GM18861 (cell line): Measurements from ENCODE around the gene JAK3.
"Not testable (repeated sequence)": the region's sequence is repeated elsewhere in the genome, so short reads cannot be mapped to it uniquely, and the experiment has no call there.

Experiments
- ATAC-seq: cut with Tn5 transposase; IDR thresholded peaks from one replicate; pipeline ENCODE4 v1.9.1; 2021; ENCODE audit not compliant: unreplicated experiment

The JAK3 gene

DNA sequence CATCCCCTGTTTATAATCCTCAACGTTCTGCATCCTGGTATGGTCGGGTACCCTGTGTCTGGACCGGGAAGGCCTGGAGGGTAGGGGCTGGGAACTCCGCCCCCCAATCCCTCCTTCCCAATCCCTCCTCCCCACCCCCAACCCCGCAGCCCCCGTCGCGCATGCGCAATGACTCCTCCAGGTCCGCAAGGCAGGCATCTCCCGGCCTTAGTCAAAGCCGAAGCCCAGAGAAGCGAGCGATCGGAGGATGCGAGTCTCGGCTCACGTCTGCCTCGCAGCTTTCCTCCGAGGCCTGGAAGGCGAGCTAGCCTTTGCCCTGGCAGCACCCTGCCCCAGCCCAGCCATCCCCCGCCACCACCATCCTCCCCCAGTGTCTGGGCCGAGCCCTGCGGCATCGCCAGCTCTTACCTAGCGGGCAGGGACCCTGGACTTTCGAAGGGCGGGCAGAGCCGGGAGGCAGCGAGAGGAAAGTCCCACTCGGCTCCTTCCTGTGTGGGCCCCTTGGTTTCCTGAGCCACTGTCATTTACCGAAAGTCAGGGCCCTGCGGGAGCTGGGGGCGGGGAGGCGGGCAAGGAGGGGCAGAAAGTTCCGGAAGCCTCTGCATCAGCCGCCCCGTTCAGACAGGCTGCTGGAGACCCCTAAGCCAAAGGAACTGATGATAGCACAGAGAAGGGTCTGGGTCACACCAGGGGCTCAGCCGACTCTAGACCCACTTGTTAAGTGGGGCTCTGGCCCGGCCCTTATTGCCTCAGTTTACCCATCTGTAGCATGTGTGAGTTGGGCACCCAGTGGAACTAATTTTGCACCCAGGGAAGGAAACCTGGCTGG lies at the start of gene JAK3:
Gene JAK3, minus strand, starts transcription at position 445 of the 829 bp plus-strand sequence. CDS start 3,565 bp downstream, outside the sequence.
- peak; percentile 45 for ATAC-seq

DNA sequence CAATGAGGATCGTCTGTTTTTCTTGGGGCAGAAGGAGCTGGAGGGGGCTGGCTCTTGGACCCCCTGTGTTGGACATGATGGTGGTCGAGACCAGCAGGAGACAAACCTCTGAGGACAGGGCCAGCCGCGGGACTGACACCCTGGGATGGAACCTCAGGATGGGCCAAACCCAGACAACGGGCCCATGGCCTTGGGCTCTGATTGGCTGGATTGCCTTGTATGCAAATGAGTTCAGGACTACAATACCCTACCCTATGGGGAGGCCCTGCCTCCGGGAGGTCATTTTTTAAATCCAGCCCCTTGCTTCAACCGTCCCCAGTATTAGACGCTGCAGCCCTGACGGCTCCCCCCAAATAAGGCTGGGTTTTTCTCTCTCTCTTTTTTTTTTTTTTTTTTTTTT lies 46.0 kb upstream of the JAK3 start:
- no peak for ATAC-seq

DNA sequence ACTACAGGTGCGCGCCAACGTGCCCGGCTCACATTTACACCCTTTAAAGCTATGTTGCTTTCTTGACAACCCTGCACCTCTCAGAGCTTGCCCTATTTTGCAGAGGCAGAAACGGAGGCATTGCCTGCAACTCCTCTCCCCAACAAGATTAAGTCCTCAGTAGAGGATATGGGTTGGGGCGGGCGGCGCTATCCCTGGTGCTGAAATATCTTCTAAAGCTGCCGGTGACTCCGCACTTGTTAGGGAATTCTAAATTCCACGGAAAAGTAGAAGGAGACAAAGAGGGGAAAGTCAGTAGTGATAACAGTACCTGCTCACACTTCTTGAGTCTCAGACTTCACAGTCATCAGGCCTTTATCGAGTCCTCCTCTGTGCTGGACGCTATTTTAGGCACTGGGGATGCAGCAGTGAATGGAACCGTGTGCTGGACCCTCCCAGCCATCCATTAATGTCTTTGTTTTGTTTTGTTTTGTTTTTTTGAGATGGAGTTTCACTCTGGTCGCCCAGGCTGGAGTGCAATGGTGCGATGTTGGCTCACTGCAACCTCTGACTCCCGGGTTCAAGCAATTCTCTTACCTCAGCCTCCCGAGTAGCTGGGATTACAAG lies 41.9 kb upstream of the JAK3 start:
- no peak for ATAC-seq

DNA sequence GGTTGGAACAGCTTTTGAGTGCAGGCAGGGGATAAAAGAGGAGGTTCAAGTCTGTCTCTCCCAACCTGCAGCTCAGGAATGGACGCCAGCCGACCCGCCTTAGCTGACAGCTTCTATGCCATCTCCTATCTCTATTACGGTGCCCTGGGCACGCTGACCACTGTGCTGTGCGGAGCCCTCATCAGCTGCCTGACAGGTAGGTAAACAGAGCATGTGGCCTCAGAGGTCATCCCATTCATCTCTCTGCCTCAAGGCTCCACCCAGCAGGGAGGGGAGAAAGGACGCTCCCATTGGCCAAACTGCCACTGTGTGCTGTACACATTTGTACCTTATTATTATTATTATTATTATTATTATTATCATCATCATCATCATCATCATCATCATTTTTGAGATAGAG lies 40.5 kb upstream of the JAK3 start:
- ATAC-seq, result no peak

- ATAC-seq, result not testable (repeated sequence)
These were observed 39.4 kb upstream of the JAK3 start for GRCh38 chr19:17887221-17887620.

- no peak for ATAC-seq
These were observed 38.7 kb upstream of the JAK3 start for GRCh38 chr19:17886515-17886914.

DNA sequence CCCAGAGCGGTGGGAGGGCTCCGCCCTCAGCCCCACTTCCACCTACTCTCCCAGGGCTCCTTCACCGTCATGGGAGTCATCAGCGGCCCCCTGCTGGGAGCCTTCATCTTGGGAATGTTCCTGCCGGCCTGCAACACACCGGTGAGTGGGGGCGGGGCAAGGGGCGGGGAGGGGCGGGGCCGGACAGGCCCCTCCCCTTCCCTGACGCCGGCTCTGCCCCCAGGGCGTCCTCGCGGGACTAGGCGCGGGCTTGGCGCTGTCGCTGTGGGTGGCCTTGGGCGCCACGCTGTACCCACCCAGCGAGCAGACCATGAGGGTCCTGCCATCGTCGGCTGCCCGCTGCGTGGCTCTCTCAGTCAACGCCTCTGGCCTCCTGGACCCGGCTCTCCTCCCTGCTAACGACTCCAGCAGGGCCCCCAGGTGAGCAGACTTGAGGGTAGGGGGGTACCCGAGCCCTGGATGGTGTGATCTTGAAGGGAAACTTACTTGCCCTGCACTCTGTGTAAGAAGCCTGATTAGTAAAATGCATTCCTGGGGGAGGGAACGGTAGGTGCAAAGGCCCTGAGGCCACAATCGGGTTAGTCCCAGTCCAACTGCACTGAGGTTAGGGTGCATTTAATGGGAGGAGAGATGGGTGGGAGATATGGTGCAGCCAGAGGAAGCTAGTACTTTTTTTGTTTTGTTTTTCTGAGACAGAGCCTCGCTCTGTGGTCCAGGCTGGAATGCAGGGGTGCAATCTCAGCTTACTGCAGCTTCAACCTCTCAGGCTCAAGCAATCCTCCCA lies 36.0 kb upstream of the JAK3 start:
- no peak for ATAC-seq

DNA sequence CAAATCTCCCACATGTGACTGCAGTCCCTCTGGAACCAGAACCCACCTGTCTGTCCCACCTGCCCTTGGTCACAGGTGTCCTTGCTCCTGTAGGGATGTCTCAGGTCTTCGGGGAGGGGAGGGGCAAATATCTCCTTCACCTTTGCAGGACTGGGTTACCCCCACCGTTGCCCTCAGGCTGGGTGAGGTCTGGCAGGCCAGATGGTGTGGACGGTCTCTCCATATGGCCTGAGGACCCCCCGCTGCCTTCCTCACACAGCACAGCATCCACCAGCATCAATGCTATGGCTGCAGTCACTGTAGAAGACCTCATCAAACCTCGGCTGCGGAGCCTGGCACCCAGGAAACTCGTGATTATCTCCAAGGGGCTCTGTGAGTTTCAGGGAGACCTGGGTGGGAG lies 33.9 kb upstream of the JAK3 start:
- ATAC-seq, result no peak

GRCh38 chr19:17879466-17879865 lies 31.7 kb upstream of the JAK3 start:
- ATAC-seq, result no peak

- ATAC-seq, result no peak
These were observed 29.9 kb upstream of the JAK3 start for GRCh38 chr19:17877696-17878095.

- no peak for ATAC-seq
These were observed 27.0 kb upstream of the JAK3 start for GRCh38 chr19:17874758-17875135.

DNA sequence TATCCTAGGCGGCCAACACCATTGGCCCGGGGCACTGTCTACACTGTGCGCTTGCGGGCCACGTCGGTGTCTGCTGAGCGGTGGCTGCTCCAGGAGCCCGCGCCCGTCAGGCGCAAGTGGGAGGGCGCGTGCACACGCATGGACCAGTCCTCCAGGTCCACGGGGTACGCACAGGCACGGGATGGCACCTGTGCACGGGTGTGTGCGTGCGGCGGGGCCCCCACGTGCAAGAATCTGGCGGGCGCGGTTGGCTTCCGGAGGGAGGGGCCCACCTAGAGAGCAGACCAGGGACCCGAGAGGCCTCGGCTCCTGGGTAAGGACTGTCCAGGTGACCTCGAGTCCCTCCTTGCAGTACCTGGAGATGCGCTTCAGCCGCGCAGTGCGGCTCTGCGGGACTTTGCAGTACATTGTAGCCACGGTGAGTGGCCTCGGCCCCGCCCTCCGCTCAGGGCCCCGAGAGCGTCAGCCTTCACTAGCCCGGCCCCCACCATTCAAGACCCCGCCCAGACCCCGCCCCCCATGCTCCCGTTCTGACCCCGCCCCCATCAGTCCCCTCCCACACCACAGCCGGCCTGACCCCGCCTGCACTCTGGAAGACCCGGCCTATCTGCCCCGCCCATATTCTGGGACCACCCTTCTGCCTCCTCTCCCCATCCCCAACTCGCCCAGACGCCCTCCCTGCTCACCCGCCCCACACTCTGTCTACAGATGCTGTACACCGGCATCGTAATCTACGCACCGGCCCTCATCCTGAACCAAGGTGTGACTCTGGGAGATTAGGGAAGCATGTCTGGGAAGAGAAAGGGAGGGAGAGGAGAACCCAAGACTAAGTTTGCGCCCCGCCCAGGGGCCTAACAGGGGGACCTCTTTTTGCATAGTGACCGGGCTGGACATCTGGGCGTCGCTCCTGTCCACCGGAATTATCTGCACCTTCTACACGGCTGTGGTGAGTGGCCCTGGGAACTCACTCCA lies 26.3 kb upstream of the JAK3 start:
- no peak for ATAC-seq

- ATAC-seq, result no peak
These were observed 24.6 kb upstream of the JAK3 start for GRCh38 chr19:17872251-17873001.

DNA sequence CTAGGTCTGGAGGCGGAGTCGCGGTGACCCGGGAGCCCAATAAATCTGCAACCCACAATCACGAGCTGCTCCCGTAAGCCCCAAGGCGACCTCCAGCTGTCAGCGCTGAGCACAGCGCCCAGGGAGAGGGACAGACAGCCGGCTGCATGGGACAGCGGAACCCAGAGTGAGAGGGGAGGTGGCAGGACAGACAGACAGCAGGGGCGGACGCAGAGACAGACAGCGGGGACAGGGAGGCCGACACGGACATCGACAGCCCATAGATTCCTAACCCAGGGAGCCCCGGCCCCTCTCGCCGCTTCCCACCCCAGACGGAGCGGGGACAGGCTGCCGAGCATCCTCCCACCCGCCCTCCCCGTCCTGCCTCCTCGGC lies 24.1 kb upstream of the JAK3 start, which contains the start of gene SLC5A5:
Gene SLC5A5, plus strand, starts transcription at position 68 of the 373 bp plus-strand sequence. CDS start 375 bp downstream, outside the sequence.
- ATAC-seq, result no peak

- ATAC-seq, result no peak
These were observed 23.5 kb upstream of the JAK3 start for GRCh38 chr19:17871032-17871877.

GRCh38 chr19:17869114-17869608 lies 21.4 kb upstream of the JAK3 start:
- no peak for ATAC-seq

DNA sequence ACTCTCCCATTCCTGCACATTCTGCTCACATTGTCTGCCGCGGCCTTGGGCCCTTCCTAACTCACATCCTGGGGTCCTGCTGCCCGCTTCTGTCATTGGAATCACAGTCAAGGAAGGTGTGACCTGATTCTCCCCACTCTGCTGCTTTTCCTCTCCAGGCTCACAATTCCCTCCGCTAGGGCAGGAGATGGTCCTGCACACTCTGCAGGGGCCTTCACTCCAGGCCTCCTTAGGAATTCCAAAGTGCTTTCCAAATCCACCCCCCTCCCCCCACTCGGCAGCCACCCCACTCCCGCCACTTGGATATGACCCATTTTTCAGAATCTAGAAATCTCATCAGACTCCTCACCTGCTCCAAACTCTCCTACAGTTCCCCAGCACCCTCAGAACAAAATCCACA lies 20.9 kb upstream of the JAK3 start:
- ATAC-seq, result no peak

- no peak for ATAC-seq
These were observed 19.2 kb upstream of the JAK3 start for GRCh38 chr19:17866964-17867486.
